ENCODE measurements around the gene SATB2. TPM values are rescaled to one million over a fixed set of nuclear protein-coding genes. Genes with fewer than 3 reads are reported as not detected.
A peak's percentile ranks its signal among the peaks of the same experiment; 100 is the strongest.

The SATB2 gene
- polyA plus RNA-seq, 3 donors from 2014 or later: 0.07 TPM; not detected in 2

- H3K4me3 Mint-ChIP-seq: peak overlapping the region in 4 of 5 donors; percentile 9 to 74 (median 54)
- peaks cover 18 to 26% of the 10 kb centered on the region in 2 donors for H3K4me1 Mint-ChIP-seq
- peak; percentile 31 to 66 (median 46) for DNase-seq
- H3K9me3 Mint-ChIP-seq: peaks cover 0 to 27% (median 5%) of the 10 kb centered on the region in 6 donors
- H3K36me3 Mint-ChIP-seq: no peaks in the 10 kb centered on the region
- H3K27me3 Mint-ChIP-seq (ENCODE audit: low read depth in 3 of 3): peaks cover 51 to 64% (median 58%) of the 10 kb centered on the region in 3 donors
- no peak overlapping the region for H3K27ac Mint-ChIP-seq
These were observed 5.4 kb upstream of the SATB2 start for GRCh38 chr2:199462956-199463692.

DNA sequence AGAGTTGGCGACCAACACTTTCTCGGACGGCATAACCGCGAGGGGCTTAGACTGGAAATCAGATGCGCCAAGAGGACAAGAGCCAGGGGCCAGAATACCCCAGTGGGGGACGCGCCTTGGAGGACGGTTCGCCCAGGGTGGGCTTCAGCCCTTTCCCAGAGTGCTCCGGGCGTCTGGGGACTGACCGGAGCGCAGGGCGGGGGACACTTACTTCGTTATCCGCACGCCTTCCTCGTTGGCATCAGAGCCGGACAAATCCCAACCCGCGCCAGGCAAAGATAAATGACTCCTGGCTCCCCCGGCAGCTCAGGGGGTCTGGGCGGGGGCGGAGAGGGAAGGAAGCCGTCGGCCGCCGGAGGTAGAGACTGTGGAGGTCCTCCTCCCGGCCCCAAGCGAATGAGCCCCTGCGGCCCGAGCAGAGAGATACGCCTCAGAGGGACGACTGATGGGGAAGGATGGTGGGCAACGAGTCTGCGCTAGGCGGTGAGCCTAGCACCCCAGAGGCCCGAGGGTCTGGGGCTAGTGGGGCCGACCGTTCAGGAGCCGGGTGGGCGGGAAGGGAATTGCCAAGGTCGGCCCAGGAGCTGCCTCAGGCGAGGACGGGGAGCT lies 4.7 kb upstream of the SATB2 start:
- Mint-ChIP-seq H3K4me1 (peaks cover 18 to 28% of the 10 kb centered on the region in 2 donors), H3K27ac (no peak overlapping the region), H3K4me3 (peak overlapping the region in 3 of 5 donors; percentile 42 to 74 (median 51)), H3K27me3 (ENCODE audit: low read depth in 3 of 3) (peaks cover 47 to 58% (median 57%) of the 10 kb centered on the region in 3 donors), H3K9me3 (peaks cover 0 to 27% (median 5%) of the 10 kb centered on the region in 6 donors), H3K36me3 (no peaks in the 10 kb centered on the region)
- DNase-seq: no peak

- Mint-ChIP-seq H3K9me3 (peaks cover 0 to 27% (median 6%) of the 10 kb centered on the region in 6 donors), H3K36me3 (no peaks in the 10 kb centered on the region), H3K4me1 (peaks cover 21 to 34% of the 10 kb centered on the region in 2 donors), H3K4me3 (peak overlapping the region in 2 of 5 donors; percentile 43 to 69), H3K27me3 (ENCODE audit: low read depth in 3 of 3) (peaks cover 48 to 60% (median 58%) of the 10 kb centered on the region in 3 donors), H3K27ac (no peak overlapping the region)
- no peak for DNase-seq
These were observed 4.1 kb upstream of the SATB2 start for GRCh38 chr2:199461711-199462346.

DNA sequence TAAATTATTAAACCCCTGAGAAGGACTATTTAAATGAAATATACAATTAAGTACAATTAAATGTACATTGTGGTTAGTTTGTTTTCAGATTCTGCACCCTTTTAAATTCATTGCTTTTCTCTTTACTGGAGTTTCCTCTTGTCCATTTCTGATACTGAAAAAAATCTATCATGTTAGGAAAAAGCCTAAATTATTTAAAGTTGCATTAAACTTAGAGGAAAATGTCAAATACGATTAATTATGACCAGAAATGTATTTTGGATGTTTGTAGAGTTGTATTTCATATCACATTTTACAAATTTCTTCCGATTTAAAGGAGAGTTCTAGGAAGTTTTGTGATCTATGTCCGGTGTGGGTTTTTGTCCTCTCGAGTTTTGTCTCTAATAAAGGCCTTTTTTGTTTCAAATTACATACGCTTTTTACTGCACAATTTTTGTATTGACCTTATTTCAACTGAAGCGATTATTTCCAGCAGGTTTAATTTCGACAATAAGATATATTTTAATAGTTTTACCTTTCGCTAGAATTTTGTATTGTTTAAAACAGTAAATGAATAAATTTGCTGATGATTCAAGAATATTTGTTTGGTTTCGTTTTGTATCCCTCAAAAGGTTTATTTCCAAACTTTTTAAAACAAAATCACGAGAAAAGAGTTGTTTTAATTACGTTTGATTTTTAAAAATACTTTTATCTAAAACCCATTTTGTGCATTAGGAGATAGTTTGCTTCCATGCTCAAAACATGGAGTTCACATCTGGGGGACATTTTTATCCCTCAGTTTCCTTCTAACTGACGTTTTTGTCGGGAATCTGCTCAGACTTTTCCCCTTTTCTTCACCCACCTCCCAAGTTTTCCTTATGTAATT lies 3.3 kb upstream of the SATB2 start:
- H3K9me3 Mint-ChIP-seq: peaks cover 0 to 19% (median 5%) of the 10 kb centered on the region in 6 donors
- H3K36me3 Mint-ChIP-seq: no peaks in the 10 kb centered on the region
- H3K4me3 Mint-ChIP-seq: peak overlapping the region in 3 of 5 donors; percentile 2 to 69 (median 43)
- no peak overlapping the region for H3K27ac Mint-ChIP-seq
- H3K27me3 Mint-ChIP-seq (ENCODE audit: low read depth in 3 of 3): peaks cover 44 to 58% (median 57%) of the 10 kb centered on the region in 3 donors
- no peak for DNase-seq
- H3K4me1 Mint-ChIP-seq: peaks cover 25 to 39% of the 10 kb centered on the region in 2 donors

DNA sequence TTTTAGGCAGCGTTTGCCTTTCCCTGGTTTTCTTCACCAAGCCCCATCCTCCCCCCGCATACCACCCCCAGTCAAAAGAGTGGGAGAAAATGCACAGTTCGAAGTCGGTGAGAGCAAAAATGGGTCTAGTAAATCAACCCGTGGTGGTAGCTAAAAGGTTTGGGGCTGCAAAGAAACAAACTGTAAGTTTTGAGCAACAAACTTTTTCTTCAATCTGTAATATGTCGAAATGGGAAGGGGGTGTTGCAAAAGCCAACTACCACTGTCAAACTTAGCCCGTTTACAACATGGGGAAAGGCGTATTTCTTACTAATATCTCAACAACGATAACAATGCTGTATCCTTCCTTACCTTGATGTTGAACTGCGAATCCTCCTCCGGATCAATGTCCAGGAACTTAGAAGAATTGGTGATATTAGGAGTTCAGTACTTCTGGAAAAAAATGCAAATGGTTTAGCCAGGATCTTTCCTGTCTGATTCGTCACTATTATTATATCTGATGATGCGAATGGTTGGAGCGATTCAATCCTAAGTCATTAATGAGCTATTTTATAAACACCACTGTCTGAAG lies 2.4 kb upstream of the SATB2 start:
- no peak for DNase-seq
- H3K4me1 Mint-ChIP-seq: peaks cover 25 to 36% of the 10 kb centered on the region in 2 donors
- H3K27me3 Mint-ChIP-seq (ENCODE audit: low read depth in 3 of 3): peaks cover 39 to 59% (median 51%) of the 10 kb centered on the region in 3 donors
- H3K27ac Mint-ChIP-seq: peak overlapping the region in 2 of 6 donors; percentile 16 to 75
- H3K36me3 Mint-ChIP-seq: no peaks in the 10 kb centered on the region
- peaks cover 0 to 13% (median 5%) of the 10 kb centered on the region in 6 donors for H3K9me3 Mint-ChIP-seq
- peak overlapping the region; percentile 92 to 96 (median 94) for H3K4me3 Mint-ChIP-seq

GRCh38 chr2:199459286-199460100 lies 1.8 kb upstream of the SATB2 start:
- peak; percentile 35 to 67 (median 52) for DNase-seq
- Mint-ChIP-seq H3K4me3 (peak overlapping the region; percentile 92 to 96 (median 94)), H3K27ac (peak overlapping the region in 5 of 6 donors; percentile 41 to 83 (median 75)), H3K36me3 (no peaks in the 10 kb centered on the region), H3K9me3 (peaks cover 0 to 9% (median 5%) of the 10 kb centered on the region in 6 donors), H3K27me3 (ENCODE audit: low read depth in 3 of 3) (peaks cover 35 to 54% (median 48%) of the 10 kb centered on the region in 3 donors), H3K4me1 (peaks cover 24 to 32% of the 10 kb centered on the region in 2 donors)

DNA sequence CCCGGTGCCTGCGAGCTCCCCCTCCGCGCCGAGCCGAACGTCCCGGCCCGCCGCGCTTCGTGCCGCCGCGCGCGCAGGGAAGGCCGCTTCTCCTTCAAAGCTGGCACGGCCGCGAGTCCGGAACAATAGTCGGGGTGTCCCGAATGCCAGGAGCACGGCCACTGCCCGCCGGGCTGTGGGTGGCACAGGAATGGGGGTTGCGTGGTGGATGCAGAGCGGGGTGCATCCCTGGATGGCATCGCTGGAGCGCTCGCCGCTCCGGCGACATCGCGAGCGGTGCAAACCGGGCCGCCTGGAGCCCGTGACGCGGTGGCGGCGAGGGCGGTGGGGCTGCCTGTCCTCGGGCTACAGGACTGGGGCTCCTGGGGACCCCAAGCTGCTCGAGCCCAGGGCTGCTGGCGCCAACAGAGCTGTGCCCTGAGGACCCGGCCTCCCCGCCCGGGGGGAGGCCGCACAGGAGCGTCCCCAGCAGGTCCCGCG lies 1.1 kb upstream of the SATB2 start:
- Mint-ChIP-seq H3K4me1 (peaks cover 22 to 32% of the 10 kb centered on the region in 2 donors), H3K27ac (no peak overlapping the region), H3K36me3 (no peaks in the 10 kb centered on the region), H3K4me3 (peak overlapping the region; percentile 35 to 96 (median 92)), H3K9me3 (peaks cover 0 to 9% (median 5%) of the 10 kb centered on the region in 6 donors), H3K27me3 (ENCODE audit: low read depth in 3 of 3) (peaks cover 35 to 51% (median 44%) of the 10 kb centered on the region in 3 donors)
- peak in 2 of 3 donors; percentile 29 to 53 for DNase-seq

- Mint-ChIP-seq H3K4me1 (peaks cover 19 to 32% of the 10 kb centered on the region in 2 donors), H3K9me3 (peaks cover 0 to 9% (median 5%) of the 10 kb centered on the region in 6 donors), H3K4me3 (peak overlapping the region; percentile 70 to 83 (median 79)), H3K36me3 (no peaks in the 10 kb centered on the region), H3K27ac (peak overlapping the region in 2 of 6 donors; percentile 16 to 28), H3K27me3 (ENCODE audit: low read depth in 3 of 3) (peaks cover 35 to 47% (median 40%) of the 10 kb centered on the region in 3 donors)
- DNase-seq: peak in 2 of 3 donors; percentile 30 to 41
These were observed 468 bp upstream of the SATB2 start for GRCh38 chr2:199458009-199458805.

DNA sequence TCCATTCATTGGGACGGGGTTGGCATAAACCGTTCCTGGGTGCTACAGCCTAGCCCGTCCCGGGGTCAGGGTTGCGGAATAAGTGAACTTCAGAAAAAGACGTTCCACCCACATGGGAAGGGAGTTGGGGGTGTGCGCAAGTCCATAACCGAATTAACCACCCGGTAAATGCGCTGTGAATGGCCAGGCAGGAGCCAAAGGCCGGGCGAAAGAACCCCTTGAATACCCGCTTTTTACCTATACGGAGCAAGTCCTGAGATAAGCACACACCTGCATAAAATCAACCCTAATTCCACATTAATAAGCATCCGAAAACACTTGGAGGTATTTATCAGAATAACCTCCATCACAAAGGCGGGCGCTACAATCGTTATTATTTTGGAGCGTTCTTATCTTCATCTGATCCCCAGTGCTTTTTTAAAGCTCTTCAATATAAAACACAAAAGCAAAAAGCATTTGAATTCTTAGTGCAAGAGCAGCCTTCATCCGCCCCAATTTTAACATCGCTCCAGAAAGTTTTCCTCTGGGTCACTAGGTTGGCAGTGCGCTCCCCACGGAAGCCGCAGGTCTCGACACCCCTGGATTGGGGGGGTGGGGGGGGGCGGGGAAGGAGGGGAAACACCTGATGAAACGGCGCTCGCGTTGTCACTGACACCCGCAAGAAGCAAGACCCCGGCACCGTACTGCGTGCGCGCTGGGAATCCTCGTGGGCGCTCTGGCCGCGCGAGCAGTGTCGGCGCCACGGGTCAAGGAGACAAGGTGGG lies 1.2 kb downstream of the SATB2 start:
- peaks cover 31 to 48% (median 43%) of the 10 kb centered on the region in 3 donors for H3K27me3 Mint-ChIP-seq (ENCODE audit: low read depth in 3 of 3)

DNA sequence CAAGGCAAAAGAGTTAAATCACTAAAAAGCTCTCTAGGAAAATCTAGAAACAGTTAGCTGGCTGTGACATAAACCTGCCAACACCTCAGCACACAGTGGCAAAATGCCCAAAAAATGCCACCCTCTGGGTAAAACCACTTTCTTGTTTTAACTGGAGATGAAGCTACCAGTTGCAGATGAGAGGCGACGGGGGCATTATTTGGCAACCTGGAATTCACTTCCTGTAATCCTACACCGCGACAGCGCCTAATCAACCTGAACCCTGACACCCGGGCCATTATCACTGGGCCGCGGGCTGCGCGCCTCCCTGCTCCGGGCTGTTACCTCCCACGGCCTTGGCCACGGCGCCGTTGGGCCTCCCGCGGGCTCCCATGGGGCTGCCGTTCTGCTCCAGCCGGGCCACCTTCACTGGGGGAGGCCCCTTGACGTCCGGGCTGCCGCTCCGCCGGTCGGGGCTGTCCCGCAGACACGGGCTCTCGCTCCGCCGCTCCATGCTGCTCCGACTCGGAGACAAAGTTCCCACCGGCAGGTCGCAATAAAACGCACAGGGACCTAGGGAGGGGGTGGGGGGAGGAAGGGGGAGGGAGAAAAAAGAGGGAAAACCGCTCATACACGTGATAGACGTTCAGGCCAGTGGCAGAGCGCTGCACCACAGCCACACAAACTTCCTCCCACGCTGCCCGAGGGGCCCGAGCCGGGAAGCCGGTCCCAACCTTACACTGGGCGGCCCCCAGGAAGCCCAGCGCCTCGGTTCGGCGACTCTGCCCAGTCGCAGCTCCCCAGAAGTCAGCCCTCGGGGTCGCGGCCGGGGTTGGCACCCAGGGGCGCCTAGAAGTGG lies 2.0 kb downstream of the SATB2 start:
- Mint-ChIP-seq H3K27ac (no peak overlapping the region), H3K4me3 (peak overlapping the region in 3 of 5 donors; percentile 12 to 80 (median 62))

More for the DNA sequence above, 1.2 kb downstream of the SATB2 start:
- peak overlapping the region; percentile 46 to 83 (median 62) for H3K4me3 Mint-ChIP-seq
- H3K27ac Mint-ChIP-seq: peak overlapping the region in 1 of 6 donors; percentile 13
- peaks cover 0 to 9% (median 5%) of the 10 kb centered on the region in 6 donors for H3K9me3 Mint-ChIP-seq
- H3K4me1 Mint-ChIP-seq: peaks cover 18 to 32% of the 10 kb centered on the region in 2 donors
- DNase-seq: no peak
- no peaks in the 10 kb centered on the region for H3K36me3 Mint-ChIP-seq

More for the DNA sequence above, 2.0 kb downstream of the SATB2 start:
- Mint-ChIP-seq H3K36me3 (no peaks in the 10 kb centered on the region), H3K27me3 (ENCODE audit: low read depth in 3 of 3) (peaks cover 23 to 43% (median 38%) of the 10 kb centered on the region in 3 donors), H3K9me3 (peaks cover 0 to 9% (median 3%) of the 10 kb centered on the region in 6 donors), H3K4me1 (peaks cover 18 to 28% of the 10 kb centered on the region in 2 donors)
- no peak for DNase-seq
